ENCODE results near the gene TTYH1. TPM values are rescaled to one million over a fixed set of nuclear protein-coding genes. Genes with fewer than 3 reads are reported as not detected.

TTYH1 gene
- total RNA-seq, 1 experiment from 2014 or later = 2.9 TPM

- Mint-ChIP-seq H3K9me3 (ENCODE audit: low read depth, unreplicated experiment) (peaks cover 3% of the 10 kb centered on the region), H3K27ac (ENCODE audit: unreplicated experiment) (no peak overlapping the region), H3K27me3 (ENCODE audit: unreplicated experiment) (peaks cover 56% of the 10 kb centered on the region), H3K4me3 (ENCODE audit: low read depth, unreplicated experiment) (peak overlapping the region; percentile 10), H3K36me3 (ENCODE audit: insufficient read depth, unreplicated experiment) (no peaks in the 10 kb centered on the region), H3K4me1 (ENCODE audit: low read depth, unreplicated experiment) (peaks cover 13% of the 10 kb centered on the region)
- BruUV-seq (replicated peaks) = no TSS peak
- TF ChIP-seq CTCF (IDR thresholded peaks at IDR 0.05; ENCODE audit: unreplicated experiment) = no peak
- peak; percentile 87 for DNase-seq
- CTCF ChIA-PET = interaction anchor here (0.6 to 2.2 kb wide), 15 partner anchors 9 to 313 kb away, joined by 3 to 17 read pairs (median 5); partner anchors contain the start of genes LENG1 and LENG8
- intact Hi-C loops (cut with micrococcal nuclease; ENCODE audit: unreplicated experiment) = no loop called here
Measured at GRCh38 chr19:54420383-54421168, 5.3 kb downstream of the TTYH1 start.

- DNase-seq = no peak
- CTCF ChIA-PET = interaction anchor here (0.7 to 1.7 kb wide), 4 partner anchors 11 to 30 kb away, joined by 3 to 13 read pairs (median 4); no protein-coding TSS in a partner anchor
- no TSS peak for BruUV-seq (replicated peaks)
- Mint-ChIP-seq H3K27me3 (ENCODE audit: unreplicated experiment) (peaks cover 56% of the 10 kb centered on the region), H3K4me3 (ENCODE audit: low read depth, unreplicated experiment) (no peak overlapping the region), H3K36me3 (ENCODE audit: insufficient read depth, unreplicated experiment) (no peaks in the 10 kb centered on the region), H3K9me3 (ENCODE audit: low read depth, unreplicated experiment) (peaks cover 3% of the 10 kb centered on the region), H3K4me1 (ENCODE audit: low read depth, unreplicated experiment) (peaks cover 14% of the 10 kb centered on the region), H3K27ac (ENCODE audit: unreplicated experiment) (no peak overlapping the region)
- intact Hi-C loops (cut with micrococcal nuclease; ENCODE audit: unreplicated experiment) = no loop called here
- TF ChIP-seq CTCF (IDR thresholded peaks at IDR 0.05; ENCODE audit: unreplicated experiment) = no peak
Measured at GRCh38 chr19:54421169-54421516, 5.9 kb downstream of the TTYH1 start.

GRCh38 chr19:54421521-54421920, 6.3 kb downstream of the TTYH1 start:
- peaks cover 3% of the 10 kb centered on the region for H3K9me3 Mint-ChIP-seq (ENCODE audit: low read depth, unreplicated experiment)
- no TSS peak for BruUV-seq (replicated peaks)
- no peak for DNase-seq
- intact Hi-C loops (cut with micrococcal nuclease; ENCODE audit: unreplicated experiment) = no loop called here
- H3K4me3 Mint-ChIP-seq (ENCODE audit: low read depth, unreplicated experiment) = no peak overlapping the region
- TF ChIP-seq CTCF (IDR thresholded peaks at IDR 0.05; ENCODE audit: unreplicated experiment) = no peak
- CTCF ChIA-PET = interaction anchor here (0.7 kb wide), 1 partner anchor 23 kb away, joined by 4 read pairs; no protein-coding TSS in a partner anchor
- H3K27ac Mint-ChIP-seq (ENCODE audit: unreplicated experiment) = no peak overlapping the region
- H3K27me3 Mint-ChIP-seq (ENCODE audit: unreplicated experiment) = peaks cover 53% of the 10 kb centered on the region
- no peaks in the 10 kb centered on the region for H3K36me3 Mint-ChIP-seq (ENCODE audit: insufficient read depth, unreplicated experiment)
- peaks cover 17% of the 10 kb centered on the region for H3K4me1 Mint-ChIP-seq (ENCODE audit: low read depth, unreplicated experiment)

- BruUV-seq (replicated peaks) = no TSS peak
- Mint-ChIP-seq H3K27ac (ENCODE audit: unreplicated experiment) (no peak overlapping the region), H3K36me3 (ENCODE audit: insufficient read depth, unreplicated experiment) (no peaks in the 10 kb centered on the region), H3K9me3 (ENCODE audit: low read depth, unreplicated experiment) (peaks cover 3% of the 10 kb centered on the region), H3K4me3 (ENCODE audit: low read depth, unreplicated experiment) (no peak overlapping the region), H3K4me1 (ENCODE audit: low read depth, unreplicated experiment) (peaks cover 23% of the 10 kb centered on the region), H3K27me3 (ENCODE audit: unreplicated experiment) (peaks cover 47% of the 10 kb centered on the region)
- DNase-seq = no peak
- TF ChIP-seq CTCF (IDR thresholded peaks at IDR 0.05; ENCODE audit: unreplicated experiment) = no peak
- intact Hi-C loops (cut with micrococcal nuclease; ENCODE audit: unreplicated experiment) = no loop called here
- CTCF ChIA-PET = interaction anchor here (0.7 kb wide), 1 partner anchor 23 kb away, joined by 4 read pairs; no protein-coding TSS in a partner anchor
Measured at GRCh38 chr19:54422136-54422535, 6.9 kb downstream of the TTYH1 start.

All from Calu3 (cell line).